ENCODE measurements around the gene RASSF6.

DNA sequence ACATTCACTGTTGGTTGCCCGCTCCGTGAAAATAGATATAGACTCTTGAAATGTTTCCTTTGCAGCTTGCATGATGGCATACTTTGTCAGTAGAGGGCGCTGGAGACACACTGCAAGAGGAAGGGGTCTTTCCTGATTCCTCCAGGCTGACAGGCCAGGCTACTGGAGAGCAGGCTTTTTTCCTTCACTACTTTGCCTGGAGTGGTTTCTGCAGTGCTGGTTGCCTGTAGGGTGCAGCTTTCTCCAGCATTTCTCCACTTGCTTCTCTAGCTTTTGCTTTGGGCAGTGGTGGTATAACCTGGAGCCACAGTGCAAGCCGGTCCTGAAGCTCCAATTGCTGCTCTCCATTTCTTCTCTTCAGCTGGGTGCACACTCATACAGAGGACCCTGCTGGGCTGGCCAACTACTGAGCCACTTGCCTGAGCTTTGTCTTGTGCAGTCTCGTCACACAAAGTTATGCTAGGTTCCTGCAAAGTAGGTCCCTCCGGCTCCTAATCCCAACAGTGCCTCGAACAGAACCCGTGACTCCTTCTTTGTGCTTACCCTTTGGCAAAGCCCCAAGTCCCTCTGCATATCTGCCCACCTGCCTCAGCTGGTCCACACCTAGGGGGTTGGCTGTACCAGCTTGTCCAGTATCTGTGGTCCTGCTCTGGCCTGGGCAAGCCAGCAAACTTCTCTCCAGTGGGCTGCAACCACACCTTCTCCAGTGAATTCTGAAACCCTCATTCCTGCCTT, 46.3 kb downstream of the RASSF6 start:
- TF ChIP-seq CTCF (IDR thresholded peaks at IDR 0.05) (peak; percentile 56 to 76 (median 57)), POLR2AphosphoS5 (IDR thresholded peaks at IDR 0.05) (no peak), POLR2A (IDR thresholded peaks at IDR 0.05; ENCODE audit: low read depth) (no peak), EP300 (IDR thresholded peaks at IDR 0.05) (no peak)

Data from esophagus muscularis mucosa (tissue), 4 donors.